Pancreas (tissue), 10 donors: ENCODE measurements around the gene BOD1L2. TPM values are rescaled to one million over a fixed set of nuclear protein-coding genes. Genes with fewer than 3 reads are reported as not detected.

ENCODE experiments used
- ATAC-seq, 4 donors: fragments of 200-7000 bp; cut with Tn5 transposase; one replicate each; pipeline versions ENCODE4 v1.8.0 to v1.9.1; 2020; ENCODE audit warnings: mild to moderate bottlenecking in 4 of 4, moderate library complexity in 4 of 4
- DNase-seq, 6 donors: peaks; one replicate each; pipeline ENCODE4 v3.0.0-alpha.2; 2020
- FAIRE-seq: peaks from 2 replicates; lab custom pipeline; 2012; peaks lifted over from hg19 to GRCh38; lab: Jason Lieb, UNC
- H3K27ac ChIP-seq, 4 donors: fragments of 200-600 bp; sonication (generic); 1 replicate in 3 of 4; 2 replicates in 1 of 4; pipeline versions ENCODE4 v1.5.0 to v1.8.0; 2020
- H3K27me3 ChIP-seq, 4 donors: fragments of 200-600 bp; one replicate each; pipeline ENCODE4 v1.8.0; 2021
- H3K36me3 ChIP-seq, 3 donors: fragments of 200-600 bp; sonication (generic) in 1 of 3; one replicate each; pipeline versions ENCODE4 v1.5.0 to v1.8.0; 2020 to 2021
- H3K4me1 ChIP-seq, 3 donors: fragments of 200-600 bp; one replicate each; pipeline ENCODE4 v1.8.0; 2021
- H3K4me3 ChIP-seq, 4 donors: fragments of 200-600 bp; sonication (generic) in 2 of 4; one replicate each; pipeline versions ENCODE4 v1.5.0 to v1.8.0; 2020 to 2021
- H3K9me3 ChIP-seq, 4 donors: fragments of 200-600 bp; one replicate each; pipeline ENCODE4 v1.8.0; 2021
- CTCF ChIP-seq, 4 donors: fragments of 200-600 bp; sonication (generic) in 3 of 4; IDR thresholded peaks; one replicate each; pipeline versions ENCODE4 v1.5.0 to v1.8.0; 2021; ENCODE audit warnings: antibody characterized with exemption in 4 of 4
- WGBS, 2 donors: extraction: QIAGEN DNeasy Blood & Tissue Kit; methylation state at CpG; one replicate each; pipeline ENCODE4 v1.1.7; 2013; 5-methylcytosine and 5-hydroxymethylcytosine counted together
- intact Hi-C, 3 donors: fragments of 100-400 bp; cut with DNase I; formaldehyde crosslinking; loops; one replicate each; pipeline versions ENCODE4 v1.11.1 to v1.14.2; 2022
- polyA plus RNA-seq, 2 donors: library from polyadenylated mRNA; stranded (reverse); fragments of 200-250 nt; gene quantifications; one replicate each; pipeline ENCODE4 v1.2.3, GENCODE V29; 2013
- total RNA-seq, 6 donors: library from RNA; stranded (reverse); fragmentation: NEBNext Ultra II Directional in 4 of 6; extraction: Animal tissue kit (Norgen Biotek cat#: 25700) in 4 of 6; gene quantifications; one replicate each; pipeline versions ENCODE4 v1.2.1 to v1.2.4, GENCODE V29; 2021 to 2023
- donor health status: healthy with polysubstance abuse.
- donor health status: DM: no; HTN: no; CAD: no; lungs with moderate emphysema.
- donor health status: DM: no; HTN: no; CAD: no.
- donor health status: control.
- donor health status: control.
- donor health status: Bipolar disorder and iron deficiency.
- donor health status: DM: yes; HTN: yes; CAD: no.
- donor health status: DM: no; HTN: no; CAD: no.
- donor health status: DM: no; HTN: no; CAD: no.
- donor health status: DM: yes; HTN: yes; CAD: no.

Gene BOD1L2
- total and polyA plus RNA-seq, 8 donors: not detected

- Histone ChIP-seq H3K27me3 (no peaks in the 10 kb centered on the region), H3K36me3 (no peaks in the 10 kb centered on the region), H3K4me3 (no peak overlapping the region), H3K4me1 (no peaks in the 10 kb centered on the region), H3K9me3 (no peaks in the 10 kb centered on the region), H3K27ac (no peak overlapping the region)
- no peak for FAIRE-seq
- no peak for ATAC-seq
- DNase-seq: no peak
- intact Hi-C loops: no loop called here
- 15 to 34% methylated on average over 1 of the region's 1 CpG for WGBS, 2 donors
- no peak for TF ChIP-seq CTCF (IDR thresholded peaks at IDR 0.05)
These were observed 50.4 kb downstream of the BOD1L2 start for GRCh38 chr18:57197261-57197660.

- DNase-seq (no peak), FAIRE-seq (no peak), ATAC-seq (no peak)
- no peaks in the 10 kb centered on the region for H3K9me3 ChIP-seq
- TF ChIP-seq CTCF (IDR thresholded peaks at IDR 0.05): no peak
- intact Hi-C loops: no loop called here
- no peak overlapping the region for H3K4me3 ChIP-seq
- H3K4me1 ChIP-seq: no peaks in the 10 kb centered on the region
- no peak overlapping the region for H3K27ac ChIP-seq
- H3K27me3 ChIP-seq: no peaks in the 10 kb centered on the region
- 53 to 59% methylated on average over 1 of the region's 1 CpG for WGBS, 2 donors
- no peaks in the 10 kb centered on the region for H3K36me3 ChIP-seq
These were observed 51.2 kb downstream of the BOD1L2 start for GRCh38 chr18:57198073-57198472.

Other genes starting within 250 kb of the BOD1L2 start
- gene ST8SIA3, start 205.5 kb downstream of the BOD1L2 start, total RNA-seq: 10 to 100 TPM in 1 of 6 donors, 1 to 10 TPM in 4, under 1 TPM in 1; 0.87 to 17.3 (median 3.3) TPM
- 10 to 100 TPM in 1 of 2 donors, 1 to 10 TPM in 1; 4.3 to 14.3 TPM for gene ST8SIA3, start 205.5 kb downstream of the BOD1L2 start, polyA plus RNA-seq